NCI-H146 treated with DMSO at 0.1 percent for 48 hours (cell line): ENCODE data around the gene NGRN.

Source experiments
- DNase-seq: peaks from one replicate; lab custom pipeline; 2025; ENCODE audit not compliant: unreplicated experiment; lab: John Stamatoyannopoulos, UW

NGRN gene

DNA sequence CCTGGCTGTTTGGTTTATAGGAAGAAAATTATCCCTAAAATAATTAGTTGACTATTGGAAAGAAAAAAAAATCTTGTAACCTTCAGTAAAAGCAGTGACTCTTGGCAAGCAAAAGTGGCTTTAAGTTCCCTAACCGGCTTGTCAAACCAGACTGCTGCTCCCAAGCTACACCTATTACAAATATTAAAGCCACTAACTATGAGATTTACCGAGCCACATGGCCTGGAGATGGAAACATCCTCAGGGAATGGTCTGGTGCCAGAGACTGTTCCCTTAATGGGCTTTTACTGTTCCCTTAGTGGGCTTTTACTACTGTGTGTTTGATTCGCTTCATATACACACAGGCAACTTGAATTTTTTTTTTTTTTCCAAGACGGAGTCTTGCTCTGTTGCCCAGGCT lies 50.7 kb downstream of the NGRN start:
- no peak for DNase-seq

DNA sequence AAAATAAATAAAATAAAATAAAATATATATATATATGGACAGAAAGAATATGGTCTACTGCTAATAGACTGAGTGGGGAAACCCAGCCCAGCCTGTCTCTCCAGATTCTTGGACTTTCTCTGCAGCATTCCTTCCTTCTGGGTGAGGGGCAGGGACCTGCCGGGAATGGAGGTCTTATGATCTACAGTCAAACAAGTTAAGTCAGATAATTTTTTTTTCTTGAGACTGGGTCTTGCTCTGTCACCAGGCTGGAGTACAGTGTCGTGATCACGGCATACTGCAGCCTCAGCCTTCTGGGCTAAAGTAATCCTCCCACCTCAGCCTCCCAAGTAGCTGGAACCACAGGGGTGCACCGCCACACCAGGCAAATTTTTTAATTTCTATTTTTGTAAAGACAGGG lies 53.1 kb downstream of the NGRN start:
- no peak for DNase-seq

DNA sequence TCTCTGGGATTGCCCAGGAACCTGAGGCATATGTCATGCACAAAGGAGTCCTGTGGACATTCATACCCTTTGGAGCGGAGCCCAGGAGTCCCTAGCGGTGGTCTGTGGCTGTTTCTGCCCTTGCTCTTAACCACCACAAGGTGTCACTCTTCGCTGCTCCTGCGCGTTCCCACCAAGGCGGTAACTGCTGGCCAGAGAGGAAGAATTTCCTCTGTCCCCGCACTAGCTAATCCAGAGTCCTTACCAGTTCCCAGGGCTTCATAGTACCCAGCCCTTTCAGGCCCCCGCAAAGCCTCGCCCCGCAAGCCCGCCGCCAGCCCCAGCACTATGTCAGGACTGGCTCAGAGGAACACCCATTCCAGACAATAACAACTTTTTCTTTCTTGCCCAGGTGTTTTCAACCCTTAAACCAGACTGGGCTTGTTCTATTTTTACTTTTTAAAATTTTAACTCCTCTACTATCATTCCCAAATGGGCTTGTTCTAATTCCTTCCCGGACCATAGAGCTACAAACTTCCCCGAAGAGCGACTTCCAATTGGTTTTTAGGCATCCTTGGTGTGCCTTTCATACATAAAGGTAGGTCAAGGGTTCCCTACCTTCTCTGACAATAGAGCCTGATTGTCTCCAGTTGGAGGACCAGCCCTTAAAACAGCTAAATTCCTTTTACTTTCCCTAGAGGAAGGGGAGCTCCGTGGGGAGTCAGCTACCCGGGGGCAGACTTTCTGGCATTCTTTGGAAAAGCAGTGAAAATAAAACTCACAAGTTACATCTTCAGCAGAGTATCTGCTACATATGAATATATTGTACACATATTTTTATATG lies 54.8 kb downstream of the NGRN start:
- DNase-seq = peak; percentile 72

DNA sequence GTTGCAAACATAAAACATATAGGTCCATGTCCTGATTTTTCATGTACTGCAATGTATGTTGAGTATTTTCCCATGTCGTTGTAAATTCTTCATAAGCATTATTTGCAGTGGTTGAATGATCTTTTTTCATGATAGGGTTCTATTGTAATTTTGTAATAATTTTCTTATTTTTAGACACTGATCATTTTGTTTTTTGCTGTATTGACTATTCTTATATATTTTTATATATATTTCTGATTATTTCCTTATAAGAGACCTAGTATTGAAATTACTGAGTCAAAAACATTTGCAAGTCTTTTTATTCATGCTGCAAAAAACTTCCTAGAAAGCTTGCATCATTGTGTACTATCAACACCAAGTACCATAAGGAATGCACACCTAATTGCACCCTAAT lies 55.4 kb downstream of the NGRN start:
- DNase-seq = no peak
